H1 (cell line): ENCODE results near the gene PSME4. TPM values are rescaled to one million over a fixed set of nuclear protein-coding genes. Genes with fewer than 3 reads are reported as not detected.

Source experiments
- CTCF ChIA-PET: fragments of 300-600 bp; sonication (Branson Sonifier 250); formaldehyde crosslinking; loops from one replicate; lab custom pipeline; 2021; ENCODE audit not compliant: partially characterized antibody; lab: Charles Lee
- POLR2A ChIA-PET: fragments of 300-600 bp; sonication (Branson Sonifier 250); formaldehyde crosslinking; loops from one replicate; lab custom pipeline; 2021; ENCODE audit warnings: inconsistent platforms; ENCODE audit not compliant: partially characterized antibody; lab: Charles Lee
- DNase-seq, 2 experiments: peaks; one replicate each; pipeline versions ENCODE4 v3.0.0 to v3.0.0-alpha.2; 2010 to 2022; ENCODE audit warnings: low spot score in 2 of 2, low read depth in 1 of 2, mixed read lengths in 1 of 2
- FAIRE-seq: peaks from 2 replicates; lab custom pipeline; 2011; peaks lifted over from hg19 to GRCh38; lab: Jason Lieb, UNC
- H2AFZ ChIP-seq: 2 replicates; pipeline ENCODE4 v1.8.1; 2012; ENCODE audit warnings: low read length, inconsistent platforms
- H2AK5ac ChIP-seq: 2 replicates; pipeline ENCODE4 v1.6.1; 2013; ENCODE audit warnings: low read depth, low read length
- H2BK120ac ChIP-seq: replicated peaks from 2 replicates; pipeline ENCODE3; 2013; ENCODE audit warnings: low read depth, low read length, inconsistent platforms
- H2BK12ac ChIP-seq: 2 replicates; pipeline ENCODE4 v1.6.1; 2013; ENCODE audit warnings: low read depth, low read length
- H2BK15ac ChIP-seq: 2 replicates; pipeline ENCODE4 v1.6.1; 2013; ENCODE audit warnings: low read length
- H2BK20ac ChIP-seq: 2 replicates; pipeline ENCODE4 v1.6.1; 2013; ENCODE audit warnings: low read length
- H2BK5ac ChIP-seq: 2 replicates; pipeline ENCODE4 v1.6.1; 2013; ENCODE audit warnings: low read depth, low read length
- H3K14ac ChIP-seq: 2 replicates; pipeline ENCODE4 v1.6.1; 2013; ENCODE audit warnings: inconsistent platforms; ENCODE audit not compliant: insufficient read length
- H3K18ac ChIP-seq: 2 replicates; pipeline ENCODE4 v1.6.1; 2013; ENCODE audit warnings: low read length; ENCODE audit errors: extremely low read depth
- H3K23ac ChIP-seq: 2 replicates; pipeline ENCODE4 v1.6.1; 2013; ENCODE audit warnings: inconsistent platforms; ENCODE audit not compliant: insufficient read length
- H3K23me2 ChIP-seq: 2 replicates; pipeline ENCODE4 v1.6.1; 2013; ENCODE audit warnings: low read depth, low read length
- H3K27ac ChIP-seq: 2 replicates; pipeline ENCODE4 v1.6.1; 2011; ENCODE audit warnings: low read depth, low read length, inconsistent platforms
- H3K27me3 ChIP-seq, 4 experiments: replicated peaks in 1 of 4; 1 replicate in 1 of 4; 2 replicates in 3 of 4; pipeline versions ENCODE4 v1.6.1 to v1.8.1; 2011 to 2013; ENCODE audit warnings: low read length in 3 of 4, mild to moderate bottlenecking in 3 of 4, inconsistent platforms in 2 of 4, mixed read lengths in 2 of 4, moderate library complexity in 1 of 4; ENCODE audit not compliant: control insufficient read depth in 3 of 4, insufficient read depth in 3 of 4; ENCODE audit errors: extremely low read depth in 1 of 4
- H3K36me3 ChIP-seq, 4 experiments: 2 replicates each; pipeline versions ENCODE4 v1.6.1 to v1.8.1; 2011 to 2013; ENCODE audit warnings: mild to moderate bottlenecking in 4 of 4, low read length in 3 of 4, moderate library complexity in 2 of 4, control low read depth in 1 of 4, inconsistent platforms in 1 of 4; ENCODE audit not compliant: insufficient read depth in 4 of 4, control insufficient read depth in 2 of 4
- H3K4ac ChIP-seq: replicated peaks from 2 replicates; pipeline ENCODE3; 2013; ENCODE audit warnings: low read length, low read depth, mixed read lengths, inconsistent platforms; ENCODE audit not compliant: insufficient read length
- H3K4me1 ChIP-seq, 4 experiments: replicated peaks in 1 of 4; 1 replicate in 1 of 4; 2 replicates in 3 of 4; pipeline versions ENCODE4 v1.6.1 to v1.8.1; 2011 to 2013; ENCODE audit warnings: low read length in 3 of 4, inconsistent platforms in 2 of 4, mixed read lengths in 1 of 4; ENCODE audit not compliant: insufficient read depth in 4 of 4, control insufficient read depth in 3 of 4
- H3K4me2 ChIP-seq, 2 experiments: 2 replicates each; pipeline versions ENCODE4 v1.6.1 to v1.8.1; 2011 to 2013; ENCODE audit warnings: low read depth in 2 of 2, low read length in 2 of 2, control low read depth in 1 of 2, inconsistent platforms in 1 of 2, mild to moderate bottlenecking in 1 of 2; ENCODE audit not compliant: insufficient read depth in 1 of 2
- H3K4me3 ChIP-seq, 4 experiments: fragments of 200-600, 300-600 bp in 1 of 4; sonication (generic), shearing (Covaris generic), sonication (Bioruptor Twin) in 1 of 4; 2 replicates each; pipeline versions ENCODE4 v1.5.1 to v1.8.1; 2011 to 2016; ENCODE audit warnings: low read length in 4 of 4, low read depth in 3 of 4, control low read depth in 2 of 4, inconsistent platforms in 2 of 4, mild to moderate bottlenecking in 2 of 4, mixed read lengths in 1 of 4, moderate library complexity in 1 of 4; ENCODE audit not compliant: insufficient read depth in 2 of 4; ENCODE audit errors: extremely low read depth in 1 of 4
- H3K56ac ChIP-seq: replicated peaks from 2 replicates; pipeline ENCODE3; 2013; ENCODE audit warnings: low read depth, mild to moderate bottlenecking, mixed read lengths, low read length, inconsistent platforms; ENCODE audit not compliant: insufficient read length
- H3K79me1 ChIP-seq: 2 replicates; pipeline ENCODE4 v1.6.1; 2013; ENCODE audit warnings: low read depth, low read length, control low read depth
- H3K79me2 ChIP-seq, 2 experiments: 2 replicates each; pipeline versions ENCODE4 v1.6.1 to v1.8.1; 2012 to 2013; ENCODE audit warnings: low read length in 2 of 2, mild to moderate bottlenecking in 2 of 2, inconsistent platforms in 1 of 2; ENCODE audit not compliant: insufficient read depth in 2 of 2, control insufficient read depth in 1 of 2
- H3K9ac ChIP-seq, 4 experiments: replicated peaks in 1 of 4; 1 replicate in 1 of 4; 2 replicates in 3 of 4; pipeline versions ENCODE4 v1.6.1 to v1.8.1; 2011 to 2013; ENCODE audit warnings: low read depth in 3 of 4, low read length in 3 of 4, control low read depth in 2 of 4, mild to moderate bottlenecking in 2 of 4, moderate library complexity in 2 of 4, inconsistent platforms in 1 of 4; ENCODE audit errors: extremely low read depth in 1 of 4
- H3K9me3 ChIP-seq, 2 experiments: 2 replicates each; pipeline versions ENCODE4 v1.6.1 to v1.8.1; 2012 to 2013; ENCODE audit warnings: mild to moderate bottlenecking in 2 of 2, moderate library complexity in 2 of 2, control low read depth in 1 of 2, inconsistent platforms in 1 of 2, low read depth in 1 of 2, low read length in 1 of 2, mixed read lengths in 1 of 2; ENCODE audit not compliant: insufficient read depth in 2 of 2
- H4K20me1 ChIP-seq, 2 experiments: replicated peaks in 1 of 2; 2 replicates each; pipeline versions ENCODE3 to v1.8.1; 2011 to 2013; ENCODE audit warnings: inconsistent platforms in 2 of 2, low read length in 2 of 2, mild to moderate bottlenecking in 1 of 2; ENCODE audit not compliant: insufficient read depth in 2 of 2, control insufficient read depth in 1 of 2
- H4K5ac ChIP-seq: 2 replicates; pipeline ENCODE4 v1.6.1; 2013; ENCODE audit warnings: low read length, low read depth, mixed read lengths, inconsistent platforms; ENCODE audit not compliant: insufficient read length
- H4K8ac ChIP-seq: 2 replicates; pipeline ENCODE4 v1.8.0; 2013; ENCODE audit warnings: mild to moderate bottlenecking, moderate library complexity, low read length, inconsistent platforms; ENCODE audit not compliant: insufficient read depth; ENCODE audit errors: extremely low read depth
- H4K91ac ChIP-seq: replicated peaks from 2 replicates; pipeline ENCODE3; 2013; ENCODE audit warnings: low read length, mixed read lengths, inconsistent platforms; ENCODE audit not compliant: insufficient read length
- CEBPB ChIP-seq: IDR thresholded peaks from 2 replicates; pipeline ENCODE4 v1.6.1; 2012; ENCODE audit warnings: low read depth, low read length
- CTBP2 ChIP-seq: IDR thresholded peaks from 2 replicates; pipeline ENCODE4 v1.7.0; 2011; ENCODE audit warnings: borderline replicate concordance, mild to moderate bottlenecking, moderate library complexity, mixed read lengths, low read length; ENCODE audit not compliant: insufficient read depth, insufficient read length
- GABPA ChIP-seq: IDR thresholded peaks from 2 replicates; pipeline ENCODE4 v1.6.1; 2011; ENCODE audit warnings: mild to moderate bottlenecking, low read length, moderate library complexity, borderline replicate concordance; ENCODE audit not compliant: insufficient read depth
- KDM5A ChIP-seq: fragments of 200-600 bp; IDR thresholded peaks from 2 replicates; pipeline ENCODE4 v1.7.1; 2012; ENCODE audit warnings: mild to moderate bottlenecking, low read length, inconsistent platforms, mixed read lengths
- MAX ChIP-seq: IDR thresholded peaks from 2 replicates; pipeline ENCODE4 v1.6.1; 2012; ENCODE audit warnings: inconsistent platforms
- POLR2A ChIP-seq, 2 experiments: IDR thresholded peaks; 1 replicate in 1 of 2; 2 replicates in 1 of 2; pipeline ENCODE4 v1.6.1; 2011; ENCODE audit warnings: low read depth in 2 of 2, low read length in 2 of 2, mild to moderate bottlenecking in 2 of 2; ENCODE audit errors: control extremely low read depth in 1 of 2
- RBBP5 ChIP-seq: IDR thresholded peaks from 2 replicates; pipeline ENCODE4 v1.7.1; 2012; ENCODE audit warnings: low read depth, mild to moderate bottlenecking, inconsistent platforms, low read length, moderate library complexity, borderline replicate concordance
- RXRA ChIP-seq: IDR thresholded peaks from 2 replicates; pipeline ENCODE4 v1.6.1; 2011; ENCODE audit warnings: low read depth, mild to moderate bottlenecking, low read length, moderate library complexity; ENCODE audit not compliant: insufficient read depth
- SIN3A ChIP-seq, 2 experiments: IDR thresholded peaks in 1 of 2; conservative IDR thresholded peaks in 1 of 2; 2 replicates each; pipeline ENCODE4 v1.6.1; 2011 to 2012; ENCODE audit warnings: low read length in 2 of 2, improper control_type of control experiment in 1 of 2, low read depth in 1 of 2, mild to moderate bottlenecking in 1 of 2
- TAF7 ChIP-seq: optimal IDR thresholded peaks from 2 replicates; pipeline ENCODE3; 2011; ENCODE audit warnings: low read depth, mild to moderate bottlenecking, inconsistent platforms, low read length, moderate library complexity, borderline replicate concordance
- USF2 ChIP-seq: IDR thresholded peaks from 2 replicates; pipeline ENCODE4 v1.6.1; 2011; ENCODE audit warnings: low read length, improper control_type of control experiment
- YY1 ChIP-seq: IDR thresholded peaks from 2 replicates; pipeline ENCODE4 v1.6.1; 2011; ENCODE audit warnings: low read depth, mild to moderate bottlenecking, low read length
- WGBS, 2 experiments: shearing (Covaris generic) in 1 of 2; methylation state at CpG; one replicate each; pipeline versions ENCODE4 v1.1.6 to v1.1.7; 2013 to 2015; ENCODE audit warnings: low lambda C conversion rate in 2 of 2, mixed read lengths in 2 of 2, inconsistent platforms in 1 of 2, low coverage in 1 of 2, missing lambda C conversion rate in 1 of 2; ENCODE audit not compliant: insufficient replicate concordance in 2 of 2, insufficient coverage in 1 of 2, insufficient read length in 1 of 2; ENCODE audit errors: extremely low coverage in 1 of 2, missing lambda C conversion rate in 1 of 2; 5-methylcytosine and 5-hydroxymethylcytosine counted together
- polyA plus RNA-seq, 7 experiments: library from polyadenylated mRNA; depleted of rRNA in 3 of 7; stranded (reverse) in 5 of 7; unstranded in 2 of 7; fragments of >200 nt in 5 of 7; fragments of 200-250 nt in 2 of 7; gene quantifications; 1 replicate in 5 of 7; 2 replicates in 1 of 7; 4 replicates in 1 of 7; pipeline versions ENCODE4 v1.2.1 to v1.2.3, GENCODE V29; 2011 to 2013; ENCODE audit warnings: missing spikeins in 2 of 7, mixed read lengths in 2 of 7
- total RNA-seq: library from RNA; stranded (reverse); fragmentation: NEBNext Ultra II Directional; extraction: Animal tissue kit (Norgen Biotek cat#: 25700); gene quantifications from 2 replicates; pipeline ENCODE4 v1.2.1, GENCODE V29; 2021

Gene PSME4
- total and polyA plus RNA-seq, 2 of the 8 experiments (the other 6 are each of a cell fraction or from before 2014, with no cell fraction given) = 42.2 to 116 TPM

- Histone ChIP-seq H2BK5ac (no peak overlapping the region), H4K5ac (no peak overlapping the region), H3K9me3 (no peaks in the 10 kb centered on the region), H4K91ac (no peak overlapping the region), H3K23ac (no peak overlapping the region), H4K8ac (no peak overlapping the region), H2BK20ac (no peak overlapping the region), H3K79me1 (no peaks in the 10 kb centered on the region), H3K56ac (no peak overlapping the region), H3K36me3 (peaks cover 0 to 3% (median 0%) of the 10 kb centered on the region in 4 experiments; a peak in 1 of 8 replicates), H3K27me3 (no peaks in the 10 kb centered on the region), H3K9ac (no peak overlapping the region), H3K79me2 (no peaks in the 10 kb centered on the region), H3K27ac (no peak overlapping the region), H2AK5ac (no peak overlapping the region), H3K4me2 (no peak overlapping the region), H2BK12ac (no peak overlapping the region), H4K20me1 (no peaks in the 10 kb centered on the region), H2BK15ac (no peak overlapping the region), H3K4ac (no peak overlapping the region), H3K4me1 (no peaks in the 10 kb centered on the region), H3K18ac (no peak overlapping the region), H2BK120ac (no peak overlapping the region), H2AFZ (no peak overlapping the region), H3K14ac (no peak overlapping the region), H3K23me2 (no peaks in the 10 kb centered on the region), H3K4me3 (no peak overlapping the region)
- TF ChIP-seq CEBPB (no peak), RXRA (no peak), SIN3A (conservative IDR thresholded peaks at IDR 0.05 in 1 of 2, IDR thresholded peaks at IDR 0.05 in 1 of 2; ENCODE audit: low read depth in 1 of 2, low read length in 2 of 2) (no peak), MAX (no peak), GABPA (no peak), USF2 (no peak), CTBP2 (no peak), RBBP5 (no peak), YY1 (no peak), KDM5A (no peak), POLR2A (IDR thresholded peaks at IDR 0.05; ENCODE audit: control extremely low read depth in 1 of 2, low read depth in 2 of 2, low read length in 2 of 2) (no peak), TAF7 (no peak)
- FAIRE-seq (no peak), DNase-seq (no peak)
- 91 to 100% methylated on average over 1 to 4 of the region's 4 CpGs for WGBS, 2 experiments
- POLR2A ChIA-PET = no interaction called here
- CTCF ChIA-PET = no interaction called here
Observed at GRCh38 chr2:53852532-53852931, 118.3 kb downstream of the PSME4 start.
